Activated T-helper 9 cell treated with anti-CD3 and anti-CD28 coated beads, Interleukin-2, amount 50 U/mL, for 16 hours (primary cell): Measurements from ENCODE around the gene EID3.
"Not testable (repeated sequence)": the region's sequence is repeated elsewhere in the genome, so short reads cannot be mapped to it uniquely, and the experiment has no call there.

ENCODE experiments used
- DNase-seq: peaks from one replicate; pipeline ENCODE4 v3.0.0-alpha.2; 2020; ENCODE audit warnings: low read depth

The EID3 gene

DNA sequence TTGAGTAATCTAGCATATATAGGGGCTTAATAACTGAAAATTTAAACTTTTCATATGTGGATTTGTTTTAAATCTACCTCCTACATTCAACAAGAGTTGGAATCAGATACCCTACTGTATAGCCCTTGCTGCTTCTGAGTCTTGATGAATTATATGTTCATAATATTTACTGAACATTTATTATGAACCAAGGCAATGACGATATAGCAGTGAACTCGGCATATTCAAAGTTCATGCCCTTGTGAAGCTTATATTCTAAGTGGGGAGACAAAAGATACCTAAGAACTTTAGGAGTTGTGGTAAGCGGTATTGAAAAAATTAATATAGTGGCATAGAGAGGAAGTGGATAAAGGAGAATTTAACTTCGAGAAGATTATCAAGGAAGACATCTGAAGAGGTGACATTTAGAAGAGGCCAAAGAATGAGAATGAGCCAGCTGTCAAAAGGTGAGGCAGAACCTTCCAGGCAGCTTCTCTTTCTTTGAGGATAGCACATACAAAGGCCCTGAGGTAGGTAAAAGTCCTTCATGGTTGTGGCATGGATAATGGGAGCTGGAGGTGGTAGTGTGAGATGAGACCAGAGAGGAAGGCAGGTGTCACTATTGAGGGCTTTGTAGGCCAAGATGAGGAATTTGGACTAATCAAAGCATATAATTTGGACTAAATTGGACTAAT lies 10.2 kb downstream of the EID3 start:
- DNase-seq = no peak

DNA sequence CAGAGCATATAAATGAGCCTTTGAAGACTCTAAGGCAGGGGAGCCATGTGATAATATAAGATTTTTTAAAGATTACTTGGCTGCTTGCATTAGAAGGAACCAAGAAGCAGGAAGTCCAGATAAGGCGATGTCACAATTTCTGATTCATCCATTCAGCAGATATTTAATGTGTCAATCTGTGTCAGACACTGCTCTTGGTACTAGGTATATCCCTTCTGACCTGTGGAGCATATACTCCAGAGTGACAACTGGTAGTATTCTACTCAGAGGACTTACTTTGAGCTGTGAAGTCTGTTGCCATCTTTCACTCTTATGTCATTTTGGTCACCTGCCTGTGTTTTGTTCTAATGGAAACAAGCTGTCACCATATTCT lies 10.7 kb downstream of the EID3 start:
- DNase-seq = no peak

DNA sequence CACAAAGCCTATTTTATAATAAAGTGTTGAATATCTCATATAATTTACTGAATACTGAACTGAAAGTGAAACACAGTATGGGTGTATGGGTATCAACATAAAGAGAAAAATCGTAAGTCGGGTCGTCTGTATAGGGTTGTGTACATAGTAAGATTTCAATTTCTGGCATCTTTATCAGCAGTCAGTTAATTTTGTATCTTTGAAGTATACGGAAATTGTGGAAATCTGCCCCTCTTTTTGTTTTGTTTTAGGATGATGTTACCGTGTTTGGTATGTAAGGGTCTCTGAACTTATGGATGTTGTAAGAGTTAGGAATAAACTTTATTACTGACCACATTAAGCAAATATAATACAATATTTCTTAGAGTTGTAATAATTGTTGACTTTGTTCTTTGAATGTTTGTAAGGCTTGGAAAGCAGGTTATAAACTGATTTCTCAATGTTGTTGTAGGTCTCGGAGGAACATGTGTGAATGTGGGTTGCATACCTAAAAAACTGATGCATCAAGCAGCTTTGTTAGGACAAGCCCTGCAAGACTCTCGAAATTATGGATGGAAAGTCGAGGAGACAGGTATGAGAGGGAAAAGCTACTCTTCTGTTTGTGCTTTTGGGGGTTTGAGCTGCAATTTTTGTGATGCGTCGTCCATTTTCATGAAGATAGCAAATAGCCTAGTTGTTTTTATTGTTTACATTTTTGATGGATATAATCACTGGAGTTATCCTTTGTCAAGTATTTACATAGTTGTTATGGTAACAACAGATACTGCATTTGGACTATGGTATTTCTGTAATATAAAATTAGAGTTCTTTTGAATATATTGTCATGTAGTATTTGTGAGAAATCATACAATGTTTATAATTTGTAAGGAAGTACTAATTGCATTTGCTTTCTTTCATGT lies 12.0 kb downstream of the EID3 start:
- DNase-seq = no peak

DNA sequence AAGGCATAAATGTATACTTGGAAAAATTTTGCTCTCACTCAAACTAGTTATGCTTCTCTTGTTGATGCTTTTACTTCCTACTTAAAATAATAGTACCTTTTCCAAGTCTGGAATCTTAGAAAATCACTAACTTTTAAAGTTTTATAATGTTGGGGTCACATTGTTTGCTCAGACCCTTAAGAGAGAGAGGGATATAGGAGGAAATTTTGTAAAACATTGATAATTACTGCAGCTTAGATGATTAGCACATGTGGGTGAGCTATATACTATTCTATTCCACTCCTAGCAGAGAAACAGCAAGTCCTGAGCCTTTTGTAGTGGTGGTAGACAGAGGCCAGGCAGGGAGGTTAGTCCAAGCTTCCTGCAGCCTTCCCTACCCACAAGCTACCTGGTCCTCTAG lies 13.4 kb downstream of the EID3 start:
- DNase-seq = no peak

DNA sequence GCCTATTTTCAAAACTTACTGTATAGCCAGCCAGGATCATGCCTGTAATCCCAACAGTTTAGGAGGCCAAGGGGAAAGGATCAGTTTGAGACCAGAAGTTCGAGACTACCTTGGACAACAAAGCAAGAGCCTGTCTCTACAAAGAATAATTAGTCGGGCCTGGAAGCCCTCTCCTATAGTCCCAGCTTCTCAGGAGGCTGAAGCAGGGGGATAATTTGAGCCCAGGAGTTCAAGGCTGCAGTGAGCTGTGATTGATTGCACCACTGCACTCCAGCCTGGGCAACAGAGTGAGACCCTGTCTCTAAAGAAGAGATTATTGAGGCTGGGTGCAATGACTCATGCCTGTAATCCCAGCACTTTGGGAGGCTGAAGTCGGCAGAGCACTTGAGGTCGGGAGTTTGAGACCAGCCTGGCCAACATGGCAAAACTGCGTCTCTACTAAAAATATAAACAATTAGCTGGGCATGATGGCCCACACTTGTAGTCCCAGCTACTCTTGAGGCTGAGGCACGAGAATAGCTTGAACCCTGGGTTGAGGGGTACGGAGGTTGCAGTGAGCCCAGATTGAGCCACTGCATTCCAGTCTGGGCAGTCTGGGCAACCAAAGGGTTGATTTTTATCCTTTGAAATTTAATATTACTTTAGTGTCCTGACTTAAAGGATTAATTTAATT lies 14.1 kb downstream of the EID3 start:
- no peak for DNase-seq

DNA sequence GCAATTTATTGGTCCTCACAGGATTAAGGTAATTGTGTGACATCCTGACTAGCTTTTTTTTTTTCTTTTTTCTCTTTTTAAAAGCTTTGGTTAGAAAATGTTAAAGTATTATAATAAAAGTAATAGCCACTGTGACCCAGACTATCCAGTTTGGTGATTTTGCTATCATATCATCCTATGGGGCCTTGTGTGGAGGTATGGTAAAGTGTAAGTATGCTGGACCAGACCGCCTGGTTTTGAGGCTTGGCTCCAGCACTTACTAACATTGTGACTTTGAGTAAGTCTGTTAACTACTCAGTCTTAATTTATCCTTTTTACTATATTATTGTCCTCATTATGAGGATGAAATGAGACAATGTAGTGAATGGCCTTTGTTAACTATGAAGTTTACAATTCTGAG lies 15.5 kb downstream of the EID3 start:
- no peak for DNase-seq

DNA sequence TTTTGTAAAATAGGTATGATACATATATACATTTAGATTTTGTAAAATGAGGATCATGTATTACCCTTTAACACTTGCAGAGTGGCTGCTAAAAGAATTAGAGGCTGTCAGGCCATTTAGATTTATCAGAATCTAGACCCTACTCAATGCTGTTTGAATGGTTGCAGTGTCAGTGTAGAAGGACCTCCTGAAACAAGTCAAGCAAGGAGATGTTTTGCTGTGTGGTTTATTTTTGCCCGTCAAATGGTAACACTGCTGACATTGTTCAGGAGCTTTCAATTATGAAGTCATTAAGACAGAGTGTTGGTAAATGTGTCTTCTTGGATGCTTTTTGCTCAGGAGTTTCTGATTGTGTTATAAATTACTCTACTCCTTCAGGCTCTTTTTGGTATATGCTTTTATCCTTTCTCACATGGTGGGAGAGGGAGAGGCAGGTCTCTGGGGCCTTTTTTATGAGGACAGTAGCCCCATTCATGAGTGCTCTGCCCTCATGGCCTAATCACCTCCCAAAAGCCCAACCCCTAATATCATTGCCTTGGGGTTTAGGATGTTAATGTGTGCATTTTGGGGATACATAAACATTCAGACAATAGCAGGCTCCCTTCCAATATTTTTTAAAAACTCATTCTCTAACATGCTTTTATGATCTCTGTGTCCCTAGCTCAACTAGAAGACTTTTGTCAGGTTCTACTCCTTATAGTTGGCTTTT lies 16.5 kb downstream of the EID3 start:
- DNase-seq = no peak

DNA sequence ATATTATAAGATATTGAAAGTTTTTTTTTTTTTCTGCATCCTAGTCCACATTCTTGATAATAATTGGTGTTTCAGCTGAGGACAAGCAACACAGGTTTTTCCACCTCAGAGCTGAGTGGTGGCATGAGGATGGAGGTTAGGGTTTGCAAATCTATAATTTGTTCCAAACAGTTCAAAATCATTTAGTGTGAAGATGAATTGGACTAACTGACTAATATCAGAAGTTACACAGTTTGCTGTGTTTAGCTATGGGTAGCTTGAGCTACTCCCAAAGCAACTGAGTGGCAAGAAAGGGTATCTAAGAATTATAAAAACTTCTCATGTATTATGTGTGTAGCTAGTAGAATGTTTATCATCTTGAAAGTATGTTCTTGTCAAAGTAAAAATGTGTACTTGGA lies 17.1 kb downstream of the EID3 start:
- no peak for DNase-seq

DNA sequence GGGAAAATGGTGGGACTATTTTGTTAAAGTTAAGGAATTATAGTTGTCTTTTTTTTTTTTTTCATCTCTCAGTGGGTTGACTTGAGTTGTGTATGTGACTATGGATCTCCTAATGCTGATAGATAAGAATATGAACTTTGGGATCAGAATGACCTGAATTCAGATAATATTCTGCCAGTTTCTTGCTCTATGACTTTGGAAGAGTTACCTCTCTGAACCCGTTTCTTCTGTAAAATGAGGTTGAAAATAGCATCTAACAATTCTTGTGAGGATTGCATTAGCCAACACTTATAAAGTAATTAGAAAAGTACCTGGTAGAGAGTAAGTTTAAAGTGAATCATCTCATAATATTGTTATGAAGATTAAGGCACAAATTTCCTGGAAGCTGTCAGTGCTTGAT lies 18.4 kb downstream of the EID3 start:
- DNase-seq = no peak

DNA sequence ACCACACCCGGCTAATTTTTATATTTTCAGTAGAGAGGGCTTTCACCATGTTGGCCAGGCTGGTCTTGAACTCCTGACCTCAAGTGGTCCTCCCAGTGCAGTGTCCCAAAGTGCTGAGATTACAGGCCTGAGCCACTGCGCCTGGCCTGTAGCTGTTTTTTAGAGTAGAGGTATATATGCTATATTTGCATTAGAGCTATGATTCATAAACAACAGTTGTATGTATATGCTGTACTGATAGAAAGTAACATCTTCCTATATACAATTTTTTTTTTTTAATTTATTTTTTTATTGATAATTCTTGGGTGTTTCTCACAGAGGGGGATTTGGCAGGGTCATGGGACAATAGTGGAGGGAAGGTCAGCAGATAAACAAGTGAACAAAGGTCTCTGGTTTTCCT lies 19.0 kb downstream of the EID3 start:
- not testable (repeated sequence) for DNase-seq

DNA sequence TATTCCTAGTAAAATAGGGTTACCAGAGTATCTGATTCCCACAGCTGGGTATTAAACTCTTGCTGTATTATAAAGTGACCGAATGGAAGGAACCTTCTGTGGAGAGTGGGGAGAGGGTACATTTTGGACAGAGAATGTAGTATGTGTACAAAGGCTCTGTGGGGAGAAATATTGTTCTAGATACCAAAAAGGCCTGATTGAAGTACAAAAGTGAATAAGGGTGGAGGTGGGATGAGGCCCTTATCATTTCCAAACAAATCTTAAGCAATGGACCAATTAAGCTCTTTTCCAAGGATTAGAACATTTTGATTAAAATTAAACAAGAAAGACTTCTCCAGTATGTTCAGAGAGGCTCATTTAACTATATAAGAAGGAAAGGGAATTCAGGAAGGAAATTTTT lies 20.4 kb downstream of the EID3 start:
- no peak for DNase-seq

DNA sequence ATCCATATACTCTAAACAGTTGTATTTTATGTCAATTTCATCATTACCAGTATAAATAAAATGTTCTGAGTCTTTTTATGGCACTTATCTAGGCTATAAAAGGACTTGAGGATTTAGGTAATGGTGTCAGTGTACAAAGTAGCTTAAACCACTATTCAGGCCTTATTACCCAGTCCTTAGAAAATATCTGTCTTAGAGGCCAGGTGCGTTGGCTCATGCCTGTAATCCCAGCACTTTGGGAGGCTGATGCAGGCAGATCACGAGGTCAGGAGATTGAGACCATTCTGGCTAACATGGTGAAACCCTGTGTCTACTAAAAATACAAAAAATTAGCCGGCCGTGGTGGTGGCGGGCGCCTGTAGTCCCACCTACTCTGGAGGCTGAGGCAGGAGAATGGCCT lies 24.7 kb downstream of the EID3 start:
- not testable (repeated sequence) for DNase-seq

DNA sequence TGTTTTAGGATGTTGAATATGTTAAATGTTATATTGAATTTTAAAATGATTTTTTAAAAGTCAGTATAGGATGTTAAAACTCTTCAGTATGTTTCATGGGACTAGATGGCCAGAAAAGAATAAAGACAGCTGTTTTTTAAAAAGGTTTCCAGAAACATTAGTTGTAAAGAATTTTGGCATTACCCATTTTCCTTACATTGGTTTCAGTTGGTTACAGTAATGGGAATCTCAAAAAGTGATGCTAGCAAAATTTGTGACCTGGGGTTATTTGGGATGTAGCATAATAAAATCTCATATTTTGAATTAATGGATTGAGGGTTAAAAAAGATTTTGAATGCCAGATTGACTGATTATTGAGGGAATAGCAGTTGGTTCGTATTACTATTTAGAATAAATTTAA lies 25.3 kb downstream of the EID3 start:
- DNase-seq = no peak

DNA sequence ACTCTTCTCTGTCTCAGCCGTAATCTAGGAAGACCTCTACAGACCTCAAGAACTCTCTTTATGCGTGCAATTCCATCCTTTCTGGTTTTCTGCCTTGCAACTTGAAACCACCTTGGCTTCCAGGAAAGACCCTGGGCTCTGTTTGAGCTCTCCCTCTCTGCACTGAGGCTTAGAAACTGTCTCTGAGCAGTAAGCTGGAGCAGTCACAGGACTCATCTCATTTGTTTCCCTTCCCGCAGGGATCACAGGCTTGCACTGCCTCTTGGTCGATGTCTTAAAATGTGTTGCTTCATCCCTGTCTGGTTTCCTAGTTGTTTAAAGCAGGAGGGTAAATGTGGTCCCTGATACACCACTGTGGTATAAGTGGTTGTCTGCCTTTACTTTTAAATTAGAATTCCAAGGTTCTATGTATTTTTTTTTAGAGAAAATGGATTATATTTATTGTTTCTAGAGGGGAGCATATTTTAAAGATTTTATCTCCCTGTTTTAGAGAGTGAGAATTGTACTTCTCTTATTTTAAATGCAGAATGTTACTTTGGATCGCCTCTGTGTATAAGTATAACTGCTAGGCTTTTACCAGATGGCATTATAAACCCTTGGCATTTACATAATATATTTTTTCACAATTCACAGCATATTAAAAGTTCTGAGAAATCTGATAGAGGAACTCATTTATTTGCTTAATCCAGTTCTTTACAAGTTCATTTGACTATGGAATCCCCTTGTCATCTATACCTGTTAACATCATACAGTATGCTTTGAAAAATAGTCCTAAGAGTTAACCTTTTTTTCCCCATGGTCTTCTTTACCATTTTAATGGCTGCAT lies 26.4 kb downstream of the EID3 start:
- DNase-seq = no peak

DNA sequence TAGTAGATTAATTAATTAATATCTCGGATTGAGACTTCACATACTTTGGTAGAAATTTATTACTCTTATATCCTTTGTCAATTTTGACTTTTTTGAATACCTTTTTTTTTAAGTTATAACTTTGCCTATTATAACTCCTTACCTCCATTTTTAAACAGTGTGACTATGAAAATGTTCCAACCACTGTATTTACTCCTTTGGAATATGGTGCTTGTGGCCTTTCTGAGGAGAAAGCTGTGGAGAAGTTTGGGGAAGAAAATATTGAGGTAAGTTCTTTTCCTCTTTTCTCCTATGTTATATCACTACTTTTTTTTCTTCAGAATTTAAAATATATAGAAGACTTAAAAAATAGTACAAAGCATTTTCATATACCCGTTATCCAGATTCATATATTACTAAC lies 27.8 kb downstream of the EID3 start:
- no peak for DNase-seq

DNA sequence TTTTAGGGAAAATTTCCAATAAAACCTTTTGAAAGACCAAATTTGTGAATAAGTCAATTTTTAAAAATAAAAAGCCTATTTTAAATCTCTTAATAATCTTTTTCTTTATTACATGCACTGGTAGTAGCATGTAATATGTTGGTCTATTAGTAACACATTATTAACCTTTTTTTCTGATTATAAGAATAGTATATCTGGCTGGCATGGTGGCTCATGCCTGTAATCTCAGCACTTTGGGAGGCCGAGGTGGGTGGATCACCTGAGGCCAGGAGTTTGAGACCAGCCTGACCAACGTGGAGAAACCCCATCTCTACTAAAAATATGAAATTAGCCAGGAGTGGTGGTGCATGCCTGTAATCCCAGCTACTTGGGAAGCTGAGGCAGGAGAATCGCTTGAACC lies 28.7 kb downstream of the EID3 start:
- DNase-seq = not testable (repeated sequence)

DNA sequence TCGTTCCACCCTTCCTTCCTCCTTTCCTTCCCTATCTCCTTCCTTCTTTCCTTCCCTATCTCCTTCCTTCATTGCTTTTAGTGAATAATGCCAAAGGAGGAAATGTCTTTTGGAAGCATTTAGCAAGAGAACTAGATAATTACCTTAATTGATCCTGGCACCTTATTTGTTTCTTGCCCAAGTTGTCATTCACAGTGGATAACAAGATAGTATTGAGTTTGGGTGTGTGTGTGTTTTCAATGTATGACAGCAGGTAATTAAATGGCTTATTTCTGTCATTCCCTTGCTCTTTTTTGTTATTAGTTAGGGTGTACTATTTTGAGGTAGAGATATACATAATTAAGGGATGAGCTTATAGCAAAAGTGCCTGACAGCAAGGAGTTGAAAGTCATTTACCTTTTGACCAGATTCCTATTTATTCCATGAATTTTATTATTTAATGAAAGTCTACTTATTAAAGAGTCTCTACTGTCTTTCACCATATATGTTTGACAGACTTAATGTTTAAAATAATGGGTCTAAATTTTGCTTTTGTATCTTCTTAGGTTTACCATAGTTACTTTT lies 30.2 kb downstream of the EID3 start:
- no peak for DNase-seq

DNA sequence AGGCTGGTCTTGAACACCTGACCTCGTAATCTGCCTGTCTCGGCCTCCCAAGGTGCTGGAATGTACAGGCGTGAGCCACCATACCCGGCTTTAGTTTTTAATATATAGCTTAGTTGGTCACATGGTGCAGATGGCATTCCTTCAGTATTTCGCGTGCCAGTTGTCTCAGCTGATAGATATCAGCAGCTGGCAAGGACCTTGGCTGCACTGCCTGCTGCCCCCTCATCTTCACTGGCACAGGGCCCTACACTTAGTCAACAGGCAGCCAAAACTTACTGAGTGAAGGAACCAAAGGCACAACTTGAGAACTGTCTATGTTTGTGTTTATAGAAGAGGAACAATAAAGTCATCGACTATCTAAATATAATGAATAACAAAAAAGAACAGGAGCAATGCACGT lies 31.0 kb downstream of the EID3 start:
- DNase-seq = no peak

DNA sequence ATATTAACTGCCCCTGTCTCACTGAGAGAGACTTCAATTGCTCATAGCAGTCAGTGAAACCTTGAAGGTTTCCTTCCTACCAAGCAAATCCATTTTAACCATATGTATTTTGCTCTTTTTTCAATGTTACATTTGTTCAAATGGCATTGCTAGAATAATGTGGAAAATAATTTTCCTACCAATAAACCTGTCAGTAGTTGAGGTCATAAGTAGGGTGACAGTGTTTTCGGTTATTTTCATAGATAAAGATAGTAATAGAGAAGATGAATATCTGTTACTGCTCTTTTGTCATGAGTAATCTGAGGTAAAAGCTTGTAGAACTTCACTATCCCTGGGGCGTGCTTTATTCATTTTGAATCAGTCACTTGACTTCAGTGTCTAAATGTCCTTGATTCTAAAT lies 32.6 kb downstream of the EID3 start:
- DNase-seq = no peak

DNA sequence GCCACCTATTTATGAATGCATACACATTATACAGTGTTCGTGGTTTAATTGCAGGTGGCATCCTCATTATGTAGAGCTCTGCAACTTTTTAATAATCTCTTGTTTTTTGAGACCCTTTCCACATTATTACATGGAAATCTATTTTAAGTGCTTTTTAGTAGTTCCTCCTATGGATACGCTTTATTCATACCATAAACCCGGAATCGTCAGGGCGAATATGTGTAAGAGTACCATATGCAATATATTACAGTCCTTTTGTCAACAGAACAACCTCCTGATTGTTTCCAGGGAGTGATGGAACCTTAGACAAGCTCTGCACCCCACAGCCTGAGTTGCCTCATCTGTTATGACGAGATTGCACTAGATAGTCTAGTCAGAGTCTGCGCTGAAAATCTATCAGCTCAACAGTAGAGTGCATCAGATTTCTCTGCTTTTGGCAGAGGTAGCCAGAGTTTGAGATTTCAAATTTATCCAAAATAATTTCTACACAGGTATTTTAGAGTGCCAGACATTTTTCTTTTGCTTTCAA lies 33.6 kb downstream of the EID3 start:
- no peak for DNase-seq

DNA sequence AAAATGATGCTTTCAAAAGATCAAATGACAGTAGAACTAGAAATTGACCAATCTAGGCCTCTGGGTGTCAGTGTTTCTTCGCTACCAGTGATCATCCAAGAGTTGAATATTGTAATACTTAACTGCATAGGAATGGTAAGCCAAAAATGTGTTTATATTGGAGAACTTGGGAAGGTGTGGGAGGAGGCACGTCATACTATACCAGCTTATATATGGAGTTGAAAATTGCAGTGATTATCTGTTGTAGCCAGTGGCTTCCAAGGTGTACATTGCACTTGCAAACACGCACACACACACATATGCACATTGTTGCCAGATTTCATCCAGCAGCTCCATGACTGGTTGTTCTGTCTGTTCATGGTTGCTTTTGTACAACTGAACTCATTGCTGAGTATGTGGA lies 36.1 kb downstream of the EID3 start:
- DNase-seq = no peak
